Measurements from ENCODE around the gene ADAMTS16. TPM values are rescaled to one million over a fixed set of nuclear protein-coding genes. Genes with fewer than 3 reads are reported as not detected.

The ADAMTS16 gene
- total and polyA plus RNA-seq, 10 donors, result not detected

DNA sequence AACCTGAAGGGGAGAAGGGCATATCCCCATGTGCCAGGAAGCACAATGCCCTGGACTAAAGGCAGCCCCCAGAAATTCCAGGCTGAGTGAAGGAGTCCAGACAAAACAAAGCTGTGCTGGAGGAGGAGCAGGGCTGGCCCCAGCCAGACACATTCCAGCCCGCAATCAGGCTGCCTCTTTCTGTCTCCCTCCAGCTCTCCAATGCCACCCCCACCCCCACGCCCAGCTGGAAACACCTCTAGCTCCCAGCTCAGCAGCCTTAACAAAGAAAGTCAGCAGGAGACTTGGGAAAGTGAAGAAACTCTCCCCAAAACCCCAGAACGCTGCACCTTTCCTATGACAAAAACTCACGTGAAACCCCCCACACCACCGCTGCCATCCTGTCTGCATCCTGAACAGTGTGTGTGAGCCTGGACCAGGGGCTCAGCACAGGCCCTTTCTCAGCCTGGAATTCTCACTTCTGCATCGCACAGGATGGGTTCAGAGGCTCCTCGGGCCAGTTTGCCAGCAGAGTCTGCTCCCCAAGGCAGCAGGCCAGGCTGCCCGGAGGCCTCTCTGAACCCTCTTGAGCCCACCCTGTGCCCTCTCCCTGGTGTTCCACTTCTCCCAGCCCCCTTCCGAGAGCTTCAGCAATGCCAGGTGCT lies 186.1 kb downstream of the ADAMTS16 start:
- Histone ChIP-seq H3K4me3 (no peak overlapping the region), H3K27ac (no peak overlapping the region), H3K9me3 (peaks cover 0 to 27% (median 0%) of the 10 kb centered on the region in 8 donors), H3K36me3 (no peaks in the 10 kb centered on the region), H3K27me3 (replicated peaks in 1 of 7) (peaks cover 0 to 10% (median 0%) of the 10 kb centered on the region in 7 donors), H3K4me1 (no peaks in the 10 kb centered on the region)
- intact Hi-C loops (cut with DNase I; ENCODE audit: low total_unique reads), result no loop called here
- no peak for DNase-seq
- TF ChIP-seq POLR2A (IDR thresholded peaks at IDR 0.05) (no peak), POLR2AphosphoS5 (IDR thresholded peaks at IDR 0.05) (no peak)
- TF ChIP-seq, protein P1, sequence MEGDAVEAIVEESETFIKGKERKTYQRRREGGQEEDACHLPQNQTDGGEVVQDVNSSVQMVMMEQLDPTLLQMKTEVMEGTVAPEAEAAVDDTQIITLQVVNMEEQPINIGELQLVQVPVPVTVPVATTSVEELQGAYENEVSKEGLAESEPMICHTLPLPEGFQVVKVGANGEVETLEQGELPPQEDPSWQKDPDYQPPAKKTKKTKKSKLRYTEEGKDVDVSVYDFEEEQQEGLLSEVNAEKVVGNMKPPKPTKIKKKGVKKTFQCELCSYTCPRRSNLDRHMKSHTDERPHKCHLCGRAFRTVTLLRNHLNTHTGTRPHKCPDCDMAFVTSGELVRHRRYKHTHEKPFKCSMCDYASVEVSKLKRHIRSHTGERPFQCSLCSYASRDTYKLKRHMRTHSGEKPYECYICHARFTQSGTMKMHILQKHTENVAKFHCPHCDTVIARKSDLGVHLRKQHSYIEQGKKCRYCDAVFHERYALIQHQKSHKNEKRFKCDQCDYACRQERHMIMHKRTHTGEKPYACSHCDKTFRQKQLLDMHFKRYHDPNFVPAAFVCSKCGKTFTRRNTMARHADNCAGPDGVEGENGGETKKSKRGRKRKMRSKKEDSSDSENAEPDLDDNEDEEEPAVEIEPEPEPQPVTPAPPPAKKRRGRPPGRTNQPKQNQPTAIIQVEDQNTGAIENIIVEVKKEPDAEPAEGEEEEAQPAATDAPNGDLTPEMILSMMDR (IDR thresholded peaks at IDR 0.05 in 8 of 11, conservative IDR thresholded peaks at IDR 0.05 in 3 of 11), result no peak
- WGBS, 5 donors, result 62 to 67% (median 66%) methylated on average over 9 of the region's 9 CpGs

DNA sequence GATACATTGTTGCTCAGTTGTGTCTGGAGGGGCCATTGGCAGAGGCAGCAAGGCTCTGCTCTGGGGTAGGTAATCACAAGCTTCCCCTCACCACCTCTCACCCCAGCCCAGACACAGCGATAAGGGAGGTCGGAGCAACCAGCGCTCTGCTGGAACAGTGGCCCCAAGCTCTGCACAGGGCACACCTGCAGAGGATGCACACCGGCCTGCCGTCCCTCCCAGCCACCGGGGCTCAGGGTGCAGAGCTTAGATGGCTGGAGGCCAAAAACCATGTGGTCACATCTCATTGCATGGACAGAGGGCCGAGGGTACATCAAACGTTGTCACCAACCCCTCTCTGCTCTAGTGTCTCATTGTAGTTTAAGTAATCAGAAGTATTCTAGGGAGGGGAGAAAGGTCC lies 187.0 kb downstream of the ADAMTS16 start:
- H3K9me3 ChIP-seq, result peaks cover 0 to 25% (median 0%) of the 10 kb centered on the region in 8 donors
- 81 to 93% (median 87%) methylated on average over 8 of the region's 8 CpGs for WGBS, 5 donors
- no peak overlapping the region for H3K27ac ChIP-seq
- DNase-seq, result no peak
- TF ChIP-seq POLR2A (IDR thresholded peaks at IDR 0.05) (no peak), POLR2AphosphoS5 (IDR thresholded peaks at IDR 0.05) (no peak)
- TF ChIP-seq, protein P1 (IDR thresholded peaks at IDR 0.05 in 8 of 11, conservative IDR thresholded peaks at IDR 0.05 in 3 of 11), result no peak
- intact Hi-C loops (cut with DNase I; ENCODE audit: low total_unique reads), result no loop called here
- no peaks in the 10 kb centered on the region for H3K36me3 ChIP-seq
- no peak overlapping the region for H3K4me3 ChIP-seq
- H3K4me1 ChIP-seq, result no peaks in the 10 kb centered on the region
- peaks cover 0 to 10% (median 0%) of the 10 kb centered on the region in 7 donors for H3K27me3 ChIP-seq (replicated peaks in 1 of 7)

GRCh38 chr5:5330728-5331452 lies 190.8 kb downstream of the ADAMTS16 start:
- DNase-seq, result no peak
- no peak overlapping the region for H3K4me3 ChIP-seq
- 71 to 81% (median 73%) methylated on average over 4 of the region's 4 CpGs for WGBS, 5 donors
- H3K27me3 ChIP-seq (replicated peaks in 1 of 7), result peaks cover 0 to 9% (median 0%) of the 10 kb centered on the region in 7 donors
- no peaks in the 10 kb centered on the region for H3K4me1 ChIP-seq
- H3K36me3 ChIP-seq, result no peaks in the 10 kb centered on the region
- TF ChIP-seq, protein P1 (IDR thresholded peaks at IDR 0.05 in 8 of 11, conservative IDR thresholded peaks at IDR 0.05 in 3 of 11), result no peak
- TF ChIP-seq POLR2A (IDR thresholded peaks at IDR 0.05) (no peak), POLR2AphosphoS5 (IDR thresholded peaks at IDR 0.05) (no peak)
- intact Hi-C loops (cut with DNase I; ENCODE audit: low total_unique reads), result no loop called here
- peaks cover 0 to 6% (median 0%) of the 10 kb centered on the region in 8 donors for H3K9me3 ChIP-seq
- H3K27ac ChIP-seq, result no peak overlapping the region

DNA sequence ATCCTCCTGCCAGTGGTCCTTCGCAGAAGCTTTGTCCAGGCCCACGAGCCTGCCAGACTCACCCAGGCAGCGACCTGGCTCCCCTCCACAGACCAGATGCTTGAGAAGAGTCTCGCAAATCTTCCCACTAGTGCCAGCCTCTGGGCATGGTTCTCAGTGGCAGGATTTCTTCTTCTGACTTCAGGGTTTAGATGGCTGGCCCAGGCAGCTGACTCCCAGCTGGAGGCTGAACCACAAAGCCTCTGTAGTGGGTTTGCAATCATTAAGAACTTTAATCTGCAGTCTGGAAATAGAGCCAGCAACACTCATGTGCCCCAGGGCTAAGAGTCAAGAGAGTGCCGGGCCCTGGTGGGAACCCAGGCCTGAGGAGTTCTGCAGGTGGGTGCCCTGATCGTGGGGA lies 191.7 kb downstream of the ADAMTS16 start:
- Histone ChIP-seq H3K27ac (no peak overlapping the region), H3K9me3 (peaks cover 0 to 6% (median 0%) of the 10 kb centered on the region in 8 donors), H3K27me3 (replicated peaks in 1 of 7) (peaks cover 0 to 6% (median 0%) of the 10 kb centered on the region in 7 donors), H3K4me3 (no peak overlapping the region), H3K36me3 (no peaks in the 10 kb centered on the region), H3K4me1 (no peaks in the 10 kb centered on the region)
- WGBS, 5 donors, result 82 to 85% (median 83%) methylated on average over 3 to 6 of the region's 6 CpGs
- TF ChIP-seq POLR2A (IDR thresholded peaks at IDR 0.05) (no peak), POLR2AphosphoS5 (IDR thresholded peaks at IDR 0.05) (no peak)
- TF ChIP-seq, protein P1 (IDR thresholded peaks at IDR 0.05 in 8 of 11, conservative IDR thresholded peaks at IDR 0.05 in 3 of 11), result no peak
- DNase-seq, result no peak
- intact Hi-C loops (cut with DNase I; ENCODE audit: low total_unique reads), result no loop called here
